Calu3 (cell line): Measurements from ENCODE around the gene TXN2. TPM values are rescaled to one million over a fixed set of nuclear protein-coding genes. Genes with fewer than 3 reads are reported as not detected.

Source experiments
- BruUV-seq: library from RNA; stranded (reverse); fragments of 400-500 nt; replicated peaks from 2 replicates; lab custom pipeline; 2021; lab: Mats Ljungman, UMichigan
- CTCF ChIA-PET: fragments of 300-600 bp; sonication (Branson Sonifier 250); formaldehyde crosslinking; loops from one replicate; lab custom pipeline; 2022; ENCODE audit warnings: antibody characterized with exemption; lab: Charles Lee
- DNase-seq: peaks from one replicate; pipeline ENCODE4 v3.0.0; 2022
- H3K27ac Mint-ChIP-seq: one replicate; pipeline ENCODE4 v1.8.0; 2022; ENCODE audit warnings: mixed read lengths; ENCODE audit not compliant: unreplicated experiment
- H3K27me3 Mint-ChIP-seq: one replicate; pipeline ENCODE4 v1.8.0; 2022; ENCODE audit warnings: mixed read lengths; ENCODE audit not compliant: unreplicated experiment
- H3K36me3 Mint-ChIP-seq: one replicate; pipeline ENCODE4 v1.8.0; 2022; ENCODE audit warnings: mild to moderate bottlenecking, moderate library complexity, mixed read lengths; ENCODE audit not compliant: insufficient read depth, unreplicated experiment
- H3K4me1 Mint-ChIP-seq: one replicate; pipeline ENCODE4 v1.8.0; 2022; ENCODE audit warnings: mild to moderate bottlenecking, low read depth, mixed read lengths; ENCODE audit not compliant: unreplicated experiment
- H3K4me3 Mint-ChIP-seq: one replicate; pipeline ENCODE4 v1.8.0; 2022; ENCODE audit warnings: mild to moderate bottlenecking, low read depth, moderate library complexity, mixed read lengths; ENCODE audit not compliant: unreplicated experiment
- H3K9me3 Mint-ChIP-seq: one replicate; pipeline ENCODE4 v1.8.0; 2022; ENCODE audit warnings: low read depth, mixed read lengths; ENCODE audit not compliant: unreplicated experiment
- intact Hi-C: fragments of 100-400 bp; cut with micrococcal nuclease; formaldehyde crosslinking; loops from one replicate; pipeline ENCODE4 v1.10.0; 2022; ENCODE audit not compliant: unreplicated experiment
- total RNA-seq: library from RNA; stranded (reverse); gene quantifications from 2 replicates; pipeline ENCODE4 v1.2.3, GENCODE V29; 2022
- TF ChIP-seq, protein P1 (sequence below): fragments of 200-600 bp; IDR thresholded peaks from one replicate; pipeline ENCODE4 v1.8.0; 2022; ENCODE audit warnings: antibody characterized with exemption; ENCODE audit not compliant: unreplicated experiment

Gene TXN2
- total RNA-seq, 1 experiment from 2014 or later: 58.4 TPM

DNA sequence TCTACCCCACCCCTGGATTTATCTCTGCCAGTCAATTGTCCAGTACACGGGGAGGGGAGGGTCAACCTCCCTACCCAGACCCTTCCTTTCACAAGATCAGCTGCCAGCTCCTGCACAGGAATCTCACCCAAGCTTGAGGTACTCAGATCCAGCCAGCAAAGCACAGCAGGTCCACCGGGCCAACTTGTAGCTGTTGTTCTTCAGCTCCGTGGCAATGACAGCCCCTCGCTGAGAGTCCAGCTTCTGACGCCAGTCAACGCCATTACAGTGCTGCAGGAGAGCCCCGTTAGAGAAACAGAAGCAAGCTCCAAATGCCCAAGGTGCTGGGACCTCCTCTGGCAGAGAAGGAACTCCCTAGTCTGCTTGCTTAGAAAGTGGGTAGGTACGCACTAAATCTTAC, 30.9 kb upstream of the TXN2 start:
- H3K4me3 Mint-ChIP-seq: no peak overlapping the region
- peaks cover 88% of the 10 kb centered on the region for H3K36me3 Mint-ChIP-seq
- intact Hi-C loops: no loop called here
- DNase-seq: no peak
- peaks cover 5% of the 10 kb centered on the region for H3K4me1 Mint-ChIP-seq
- H3K9me3 Mint-ChIP-seq: peaks cover 2% of the 10 kb centered on the region
- H3K27me3 Mint-ChIP-seq: no peaks in the 10 kb centered on the region
- no TSS peak for BruUV-seq
- TF ChIP-seq, protein P1, sequence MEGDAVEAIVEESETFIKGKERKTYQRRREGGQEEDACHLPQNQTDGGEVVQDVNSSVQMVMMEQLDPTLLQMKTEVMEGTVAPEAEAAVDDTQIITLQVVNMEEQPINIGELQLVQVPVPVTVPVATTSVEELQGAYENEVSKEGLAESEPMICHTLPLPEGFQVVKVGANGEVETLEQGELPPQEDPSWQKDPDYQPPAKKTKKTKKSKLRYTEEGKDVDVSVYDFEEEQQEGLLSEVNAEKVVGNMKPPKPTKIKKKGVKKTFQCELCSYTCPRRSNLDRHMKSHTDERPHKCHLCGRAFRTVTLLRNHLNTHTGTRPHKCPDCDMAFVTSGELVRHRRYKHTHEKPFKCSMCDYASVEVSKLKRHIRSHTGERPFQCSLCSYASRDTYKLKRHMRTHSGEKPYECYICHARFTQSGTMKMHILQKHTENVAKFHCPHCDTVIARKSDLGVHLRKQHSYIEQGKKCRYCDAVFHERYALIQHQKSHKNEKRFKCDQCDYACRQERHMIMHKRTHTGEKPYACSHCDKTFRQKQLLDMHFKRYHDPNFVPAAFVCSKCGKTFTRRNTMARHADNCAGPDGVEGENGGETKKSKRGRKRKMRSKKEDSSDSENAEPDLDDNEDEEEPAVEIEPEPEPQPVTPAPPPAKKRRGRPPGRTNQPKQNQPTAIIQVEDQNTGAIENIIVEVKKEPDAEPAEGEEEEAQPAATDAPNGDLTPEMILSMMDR: no peak
- CTCF ChIA-PET: interaction anchor here (0.6 kb wide), 1 partner anchor 180 kb away, joined by 10 read pairs; no protein-coding TSS in a partner anchor
- no peak overlapping the region for H3K27ac Mint-ChIP-seq

DNA sequence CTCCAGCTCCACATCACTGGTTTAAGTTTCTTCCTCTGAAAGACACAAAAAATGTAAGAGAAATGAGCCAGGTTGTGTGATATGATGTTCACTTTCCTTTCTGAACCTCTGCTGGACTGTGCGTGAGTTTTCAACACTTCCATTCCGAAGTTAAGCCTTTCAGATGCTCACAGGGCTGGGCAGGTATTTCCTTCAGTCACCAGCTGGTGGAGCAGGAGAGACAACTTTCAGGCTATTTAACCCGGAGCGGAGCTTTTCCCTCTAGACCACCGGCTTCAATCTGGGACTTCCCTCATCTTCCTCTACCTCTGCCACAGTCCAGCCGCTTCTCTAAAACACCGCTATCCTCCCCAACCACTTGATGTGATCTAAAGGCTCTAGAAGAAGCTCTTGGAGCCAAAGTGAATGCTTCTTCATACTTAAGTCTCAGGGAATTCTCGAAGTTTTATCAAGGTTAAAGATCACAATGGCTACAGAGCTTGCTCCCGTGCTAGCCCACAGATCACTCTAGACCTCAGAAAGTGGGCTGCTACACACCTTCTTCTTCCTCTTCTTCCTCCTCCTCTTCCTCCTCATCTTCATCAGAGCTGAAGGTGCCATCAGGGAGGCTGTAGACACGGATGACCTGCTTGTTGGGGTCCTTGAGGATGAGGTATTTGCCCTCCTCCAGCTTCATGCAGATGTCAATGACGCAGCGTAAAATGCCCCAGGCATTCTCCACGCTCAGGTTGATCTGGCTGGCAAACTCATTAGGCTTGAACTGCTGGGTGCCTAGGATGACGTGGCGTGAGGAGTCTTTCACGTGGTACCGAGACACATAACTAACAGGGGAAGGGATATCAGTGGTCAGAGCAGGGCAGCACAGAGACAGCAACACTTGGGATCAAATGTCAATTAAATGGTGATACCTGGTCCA, 29.8 kb upstream of the TXN2 start:
- intact Hi-C loops: no loop called here
- CTCF ChIA-PET: interaction anchor here (0.5 to 1.3 kb wide), 4 partner anchors 10 to 1333 kb away, joined by 3 to 8 read pairs (median 4); partner anchors contain the start of gene ANKRD54
- Mint-ChIP-seq H3K4me1 (peaks cover 9% of the 10 kb centered on the region), H3K27me3 (no peaks in the 10 kb centered on the region), H3K36me3 (peaks cover 90% of the 10 kb centered on the region), H3K4me3 (no peak overlapping the region), H3K27ac (no peak overlapping the region), H3K9me3 (peaks cover 2% of the 10 kb centered on the region)
- peak; percentile 46 for DNase-seq
- BruUV-seq: TSS peak; percentile 6
- TF ChIP-seq, protein P1: peak; percentile 81

DNA sequence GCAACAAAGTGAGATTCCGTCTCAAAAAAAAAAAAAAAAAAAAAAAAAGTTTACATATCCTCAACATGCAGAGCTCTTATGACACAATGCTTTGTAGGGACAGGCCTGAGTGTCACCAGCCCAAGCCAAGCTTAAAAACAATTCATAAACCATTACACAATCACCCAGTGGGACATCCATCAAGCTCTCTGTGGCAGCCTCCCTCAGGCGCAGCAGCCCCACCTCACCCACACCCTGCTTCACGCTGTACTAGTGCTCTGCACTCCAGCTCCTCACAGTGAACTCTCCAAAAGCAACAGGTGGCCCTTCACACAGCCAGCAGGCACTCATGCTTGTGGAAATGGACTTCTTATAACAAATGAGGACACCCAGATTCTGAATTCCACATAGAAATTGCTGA, 28.9 kb upstream of the TXN2 start:
- Mint-ChIP-seq H3K4me3 (no peak overlapping the region), H3K27ac (no peak overlapping the region), H3K36me3 (peaks cover 83% of the 10 kb centered on the region), H3K27me3 (no peaks in the 10 kb centered on the region), H3K4me1 (peaks cover 9% of the 10 kb centered on the region), H3K9me3 (peaks cover 2% of the 10 kb centered on the region)
- TF ChIP-seq, protein P1: no peak
- intact Hi-C loops: no loop called here
- CTCF ChIA-PET: interaction anchor here (0.5 to 1.3 kb wide), 7 partner anchors 11 to 263 kb away, joined by 3 to 8 read pairs (median 3); partner anchors contain the start of gene TXN2
- no TSS peak for BruUV-seq
- no peak for DNase-seq

DNA sequence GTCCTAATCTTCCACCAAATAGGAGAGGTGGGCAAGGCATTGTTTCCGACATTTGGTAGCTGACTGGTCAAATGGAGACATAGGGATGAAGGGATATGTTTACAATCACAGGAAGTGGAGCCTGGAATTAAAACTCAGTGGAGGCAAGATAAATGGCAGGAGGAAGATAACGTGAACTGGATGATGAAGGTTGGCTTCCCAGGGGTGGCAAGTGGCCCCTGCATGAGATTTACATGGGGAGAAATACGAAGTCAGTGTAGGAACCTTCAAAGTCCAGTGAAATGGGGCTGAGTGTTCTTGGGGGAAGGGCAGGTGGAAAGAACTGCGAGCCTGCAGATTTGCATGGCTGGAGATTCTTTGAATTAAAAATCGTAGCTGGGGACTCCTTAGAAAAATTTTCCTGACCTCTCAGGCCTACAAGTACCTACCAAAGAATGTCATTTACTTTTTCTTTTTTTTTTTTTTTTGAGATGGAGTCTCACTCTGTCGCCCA, 26.1 kb upstream of the TXN2 start:
- CTCF ChIA-PET: interaction anchor here (0.7 to 1.0 kb wide), 2 partner anchors 9 to 274 kb away, joined by 3 read pairs; no protein-coding TSS in a partner anchor
- DNase-seq: no peak
- Mint-ChIP-seq H3K36me3 (peaks cover 73% of the 10 kb centered on the region), H3K4me1 (peaks cover 9% of the 10 kb centered on the region), H3K27ac (peak overlapping the region; percentile 68), H3K9me3 (peaks cover 2% of the 10 kb centered on the region), H3K4me3 (peak overlapping the region; percentile 78), H3K27me3 (no peaks in the 10 kb centered on the region)
- intact Hi-C loops: no loop called here
- TSS peak; percentile 86 for BruUV-seq
- TF ChIP-seq, protein P1: no peak
